HEK293 (cell line): Measurements from ENCODE around the gene POLD2.

Experiments
- RBAK ChIP-seq: fragments of 450-650 bp; formaldehyde crosslinking; IDR thresholded peaks from 2 replicates; pipeline ENCODE4 v1.5.1; 2016; ENCODE audit warnings: missing biosample characterization, missing genetic modification characterization
- WT1 ChIP-seq: fragments of 450-650 bp; formaldehyde crosslinking; IDR thresholded peaks from 2 replicates; pipeline ENCODE4 v1.5.1; 2016; ENCODE audit warnings: missing biosample characterization, missing genetic modification characterization
- ZBTB21 ChIP-seq: fragments of 450-650 bp; formaldehyde crosslinking; IDR thresholded peaks from 2 replicates; pipeline ENCODE4 v1.5.1; 2017; ENCODE audit warnings: missing biosample characterization, missing genetic modification characterization
- ZFHX2 ChIP-seq: fragments of 450-650 bp; formaldehyde crosslinking; conservative IDR thresholded peaks from 2 replicates; pipeline ENCODE4 v1.5.1; 2016; ENCODE audit warnings: missing biosample characterization, missing genetic modification characterization
- ZNF121 ChIP-seq: fragments of 450-650 bp; formaldehyde crosslinking; IDR thresholded peaks from 2 replicates; pipeline ENCODE4 v1.5.1; 2016; ENCODE audit warnings: missing biosample characterization, missing genetic modification characterization
- ZNF555 ChIP-seq: fragments of 450-650 bp; formaldehyde crosslinking; conservative IDR thresholded peaks from 2 replicates; pipeline ENCODE4 v1.5.1; 2017; ENCODE audit warnings: missing biosample characterization, mild to moderate bottlenecking, missing genetic modification characterization, inconsistent platforms
- ZNF623 ChIP-seq: fragments of 450-650 bp; formaldehyde crosslinking; IDR thresholded peaks from 2 replicates; pipeline ENCODE4 v1.5.1; 2016; ENCODE audit warnings: missing biosample characterization, missing genetic modification characterization
- ZNF629 ChIP-seq: fragments of 450-650 bp; formaldehyde crosslinking; IDR thresholded peaks from 2 replicates; pipeline ENCODE4 v1.5.1; 2017; ENCODE audit warnings: missing biosample characterization, missing genetic modification characterization
- TF ChIP-seq, protein P1 (sequence below): fragments of 450-650 bp; formaldehyde crosslinking; IDR thresholded peaks from 2 replicates; pipeline ENCODE4 v1.5.1; 2016; ENCODE audit warnings: missing biosample characterization, missing genetic modification characterization
- TF ChIP-seq, protein P2 (sequence below): fragments of 450-650 bp; formaldehyde crosslinking; IDR thresholded peaks from 2 replicates; pipeline ENCODE4 v1.5.1; 2016; ENCODE audit warnings: missing biosample characterization, missing genetic modification characterization

DNA sequence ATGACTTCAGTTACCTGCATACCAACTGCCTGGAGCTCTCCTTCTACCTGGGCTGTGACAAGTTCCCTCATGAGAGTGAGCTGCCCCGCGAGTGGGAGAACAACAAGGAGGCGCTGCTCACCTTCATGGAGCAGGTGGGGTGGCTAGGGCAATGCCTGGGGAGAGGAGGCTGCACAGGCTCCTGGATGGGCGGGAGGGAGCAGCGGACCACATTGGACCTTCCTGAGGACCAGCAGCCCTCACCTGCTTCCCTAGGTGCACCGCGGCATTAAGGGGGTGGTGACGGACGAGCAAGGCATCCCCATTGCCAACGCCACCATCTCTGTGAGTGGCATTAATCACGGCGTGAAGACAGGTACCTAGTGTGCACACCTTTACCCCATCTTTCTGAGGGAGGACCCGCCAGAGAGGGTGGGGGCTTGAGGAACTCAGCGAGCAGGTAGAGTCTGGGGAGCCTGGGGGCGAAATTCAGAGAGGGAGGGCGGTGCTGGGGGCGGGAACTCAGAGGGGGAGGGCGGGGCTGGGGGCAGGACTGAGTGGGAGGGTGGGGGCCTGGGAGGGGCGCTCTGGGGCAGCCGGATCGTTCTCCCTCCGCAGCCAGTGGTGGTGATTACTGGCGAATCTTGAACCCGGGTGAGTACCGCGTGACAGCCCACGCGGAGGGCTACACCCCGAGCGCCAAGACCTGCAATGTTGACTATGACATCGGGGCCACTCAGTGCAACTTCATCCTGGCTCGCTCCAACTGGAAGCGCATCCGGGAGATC is 10.2 kb downstream of the POLD2 start:
- TF ChIP-seq WT1 (no peak), ZBTB21 (no peak), ZNF121 (no peak), ZNF623 (tag by site-specific recombination) (no peak), ZFHX2 (no peak), RBAK (tag by site-specific recombination) (no peak), ZNF555 (tag by site-specific recombination) (no peak), ZNF629 (tag by site-specific recombination) (no peak)
- TF ChIP-seq, protein P1, sequence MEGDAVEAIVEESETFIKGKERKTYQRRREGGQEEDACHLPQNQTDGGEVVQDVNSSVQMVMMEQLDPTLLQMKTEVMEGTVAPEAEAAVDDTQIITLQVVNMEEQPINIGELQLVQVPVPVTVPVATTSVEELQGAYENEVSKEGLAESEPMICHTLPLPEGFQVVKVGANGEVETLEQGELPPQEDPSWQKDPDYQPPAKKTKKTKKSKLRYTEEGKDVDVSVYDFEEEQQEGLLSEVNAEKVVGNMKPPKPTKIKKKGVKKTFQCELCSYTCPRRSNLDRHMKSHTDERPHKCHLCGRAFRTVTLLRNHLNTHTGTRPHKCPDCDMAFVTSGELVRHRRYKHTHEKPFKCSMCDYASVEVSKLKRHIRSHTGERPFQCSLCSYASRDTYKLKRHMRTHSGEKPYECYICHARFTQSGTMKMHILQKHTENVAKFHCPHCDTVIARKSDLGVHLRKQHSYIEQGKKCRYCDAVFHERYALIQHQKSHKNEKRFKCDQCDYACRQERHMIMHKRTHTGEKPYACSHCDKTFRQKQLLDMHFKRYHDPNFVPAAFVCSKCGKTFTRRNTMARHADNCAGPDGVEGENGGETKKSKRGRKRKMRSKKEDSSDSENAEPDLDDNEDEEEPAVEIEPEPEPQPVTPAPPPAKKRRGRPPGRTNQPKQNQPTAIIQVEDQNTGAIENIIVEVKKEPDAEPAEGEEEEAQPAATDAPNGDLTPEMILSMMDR (tag by site-specific recombination) = no peak
- TF ChIP-seq, protein P2, sequence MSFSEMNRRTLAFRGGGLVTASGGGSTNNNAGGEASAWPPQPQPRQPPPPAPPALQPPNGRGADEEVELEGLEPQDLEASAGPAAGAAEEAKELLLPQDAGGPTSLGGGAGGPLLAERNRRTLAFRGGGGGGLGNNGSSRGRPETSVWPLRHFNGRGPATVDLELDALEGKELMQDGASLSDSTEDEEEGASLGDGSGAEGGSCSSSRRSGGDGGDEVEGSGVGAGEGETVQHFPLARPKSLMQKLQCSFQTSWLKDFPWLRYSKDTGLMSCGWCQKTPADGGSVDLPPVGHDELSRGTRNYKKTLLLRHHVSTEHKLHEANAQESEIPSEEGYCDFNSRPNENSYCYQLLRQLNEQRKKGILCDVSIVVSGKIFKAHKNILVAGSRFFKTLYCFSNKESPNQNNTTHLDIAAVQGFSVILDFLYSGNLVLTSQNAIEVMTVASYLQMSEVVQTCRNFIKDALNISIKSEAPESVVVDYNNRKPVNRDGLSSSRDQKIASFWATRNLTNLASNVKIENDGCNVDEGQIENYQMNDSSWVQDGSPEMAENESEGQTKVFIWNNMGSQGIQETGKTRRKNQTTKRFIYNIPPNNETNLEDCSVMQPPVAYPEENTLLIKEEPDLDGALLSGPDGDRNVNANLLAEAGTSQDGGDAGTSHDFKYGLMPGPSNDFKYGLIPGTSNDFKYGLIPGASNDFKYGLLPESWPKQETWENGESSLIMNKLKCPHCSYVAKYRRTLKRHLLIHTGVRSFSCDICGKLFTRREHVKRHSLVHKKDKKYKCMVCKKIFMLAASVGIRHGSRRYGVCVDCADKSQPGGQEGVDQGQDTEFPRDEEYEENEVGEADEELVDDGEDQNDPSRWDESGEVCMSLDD (tag by site-specific recombination) = no peak
